Stimulated activated CD4-positive, alpha-beta T cell treated with anti-CD3 and anti-CD28 coated beads, Interleukin-4, amount 100 ng/mL, for 1 hour (primary cell): ENCODE measurements around the gene UST.
"Not testable (repeated sequence)": the region's sequence is repeated elsewhere in the genome, so short reads cannot be mapped to it uniquely, and the experiment has no call there.

Experiments used
- DNase-seq: peaks from one replicate; pipeline ENCODE4 v3.0.0-alpha.2; 2020

UST gene

DNA sequence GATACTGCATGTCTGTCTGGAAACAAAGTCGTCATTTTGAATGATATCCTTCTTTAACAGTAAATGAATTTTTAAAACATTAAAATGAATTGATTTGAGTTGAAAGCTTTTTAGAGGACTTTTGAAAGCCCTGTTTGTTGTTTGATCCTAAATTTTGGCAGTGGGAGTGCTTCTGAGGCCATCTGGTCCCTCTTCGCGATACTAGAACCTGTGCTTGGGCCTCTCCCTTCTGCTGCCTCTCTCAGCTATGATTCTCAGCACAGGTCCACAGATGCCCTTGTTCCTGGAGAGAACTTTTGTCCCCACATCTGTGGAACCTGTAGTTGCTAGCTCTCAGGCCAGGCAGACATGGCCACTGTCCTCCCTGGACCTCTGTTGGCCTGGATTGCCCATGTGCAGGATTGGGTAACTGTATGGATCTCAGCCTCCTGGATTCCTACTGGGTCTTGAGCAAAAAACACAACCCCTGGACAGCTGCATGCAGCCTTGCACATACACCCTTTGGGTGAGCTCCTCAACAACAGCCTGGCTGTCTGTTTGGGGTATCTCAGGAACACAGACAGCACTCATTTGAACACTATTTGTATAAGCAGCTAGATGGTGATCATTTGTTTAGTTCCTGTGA lies 21.9 kb downstream of the UST start:
- DNase-seq, result no peak

DNA sequence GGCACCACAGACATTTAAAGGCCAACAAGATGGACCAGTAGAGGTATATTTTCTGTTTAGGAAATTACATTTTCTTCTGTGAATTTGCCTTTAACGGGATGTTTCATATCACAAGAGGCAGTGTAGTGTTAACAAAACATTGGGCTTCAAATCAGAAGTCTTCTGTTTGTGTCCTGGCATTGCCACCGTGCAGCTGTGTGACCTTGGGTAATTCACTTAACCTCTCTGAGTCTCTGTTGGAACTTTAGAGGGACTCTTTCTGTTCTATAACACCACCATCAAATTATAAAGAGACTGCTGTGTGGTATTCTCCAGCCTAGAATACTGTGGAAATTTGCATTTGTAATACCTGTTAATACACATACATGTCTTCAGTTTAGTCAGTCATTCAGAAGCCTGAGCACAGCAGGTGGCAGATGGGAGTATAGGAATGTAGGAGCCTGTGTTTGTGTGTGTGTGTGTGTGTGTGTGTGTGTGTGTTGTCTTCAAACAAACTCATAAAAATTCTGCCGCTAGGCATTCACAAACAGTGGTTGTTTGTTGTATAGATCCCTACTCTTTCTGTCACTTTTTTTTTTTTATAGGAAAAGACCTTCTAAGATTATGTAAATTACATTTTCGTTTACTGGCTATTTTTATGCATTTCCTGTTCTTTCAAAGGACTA lies 22.6 kb downstream of the UST start:
- no peak for DNase-seq

DNA sequence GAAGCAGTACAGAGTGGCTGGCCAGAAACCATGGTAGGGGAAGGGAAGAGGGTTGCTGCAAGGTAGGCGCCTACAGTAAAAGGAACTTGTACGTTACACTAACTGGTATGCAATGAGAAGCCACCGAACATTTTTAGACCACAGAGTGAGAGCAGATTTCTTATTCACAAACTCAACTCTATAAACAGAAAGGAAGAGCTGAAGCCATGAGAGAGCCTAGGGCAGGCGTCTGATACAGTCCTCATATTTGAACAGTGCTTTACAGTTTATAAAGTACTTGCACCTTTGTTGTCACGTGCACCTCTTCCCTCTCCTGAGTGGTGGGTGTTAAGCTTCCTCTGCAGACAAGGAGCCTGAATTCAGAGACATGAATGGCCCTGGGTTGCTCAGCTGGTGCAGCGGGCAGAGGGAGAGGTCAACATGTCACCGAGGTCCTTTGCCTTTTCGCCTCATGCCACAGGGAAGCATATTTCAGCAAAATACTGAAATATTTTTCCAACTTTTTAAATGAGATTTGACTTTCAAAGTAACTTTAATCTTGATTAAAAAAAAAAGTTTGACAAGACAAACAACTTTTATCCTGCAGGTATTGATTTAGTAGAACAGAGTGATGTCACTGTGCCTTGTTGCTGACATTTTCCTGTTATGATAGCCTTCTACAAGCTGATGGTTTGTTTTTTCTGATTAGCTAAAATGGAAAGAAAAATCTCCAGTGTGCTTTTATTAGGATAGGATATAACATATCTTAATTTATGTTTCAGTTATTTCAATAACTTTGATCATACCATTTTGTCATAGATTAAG lies 23.8 kb downstream of the UST start:
- no peak for DNase-seq

DNA sequence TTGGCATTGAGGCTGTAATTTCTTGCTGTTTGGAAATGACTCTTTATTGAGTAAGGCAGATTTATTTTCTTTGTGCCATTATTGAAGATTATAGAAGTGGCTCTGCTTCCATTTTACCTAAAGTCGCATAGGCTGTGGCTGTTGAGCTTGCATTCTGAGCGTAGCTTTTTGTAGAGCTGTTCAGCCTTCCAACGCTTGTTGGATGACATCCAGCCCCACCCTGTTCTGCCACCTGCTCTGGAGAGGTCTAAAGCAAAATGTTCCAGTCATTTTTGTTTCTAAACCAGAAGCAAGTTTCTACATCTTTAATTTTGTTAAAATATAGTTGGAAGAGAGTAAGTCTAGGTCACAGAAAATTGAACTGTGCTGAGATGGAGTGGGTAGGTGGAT lies 24.4 kb downstream of the UST start:
- no peak for DNase-seq

DNA sequence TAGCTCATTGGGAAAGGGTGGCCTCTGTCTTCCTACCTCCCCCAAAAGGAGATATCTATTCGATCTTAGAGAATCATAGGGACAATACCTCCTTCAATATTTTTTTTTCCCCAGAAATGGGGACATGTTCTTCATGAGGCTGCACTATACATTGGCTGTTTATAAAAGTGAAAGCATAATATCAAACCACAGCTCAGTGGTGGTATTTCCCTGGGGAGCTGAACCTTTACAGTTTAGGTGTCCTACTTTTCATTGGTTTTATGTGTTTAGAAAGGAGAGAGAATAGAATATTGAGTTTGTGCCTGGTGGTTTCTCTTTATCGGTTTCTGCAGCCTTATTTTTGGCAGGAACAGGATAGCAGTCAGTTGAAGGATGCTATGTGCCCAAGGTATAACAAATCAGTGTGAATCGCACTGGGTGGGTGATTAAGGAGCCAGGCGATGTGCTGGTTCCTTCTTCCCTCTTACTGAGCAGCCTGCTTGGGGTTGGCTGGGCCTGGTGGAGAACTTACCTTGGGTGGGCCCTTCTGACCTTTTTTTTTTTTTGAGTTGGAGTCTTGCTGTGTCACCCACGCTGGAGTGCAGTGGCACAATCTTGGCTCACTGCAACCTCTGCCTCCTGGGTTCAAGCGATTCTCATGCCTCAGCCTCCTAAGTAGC lies 25.2 kb downstream of the UST start:
- DNase-seq, result no peak

DNA sequence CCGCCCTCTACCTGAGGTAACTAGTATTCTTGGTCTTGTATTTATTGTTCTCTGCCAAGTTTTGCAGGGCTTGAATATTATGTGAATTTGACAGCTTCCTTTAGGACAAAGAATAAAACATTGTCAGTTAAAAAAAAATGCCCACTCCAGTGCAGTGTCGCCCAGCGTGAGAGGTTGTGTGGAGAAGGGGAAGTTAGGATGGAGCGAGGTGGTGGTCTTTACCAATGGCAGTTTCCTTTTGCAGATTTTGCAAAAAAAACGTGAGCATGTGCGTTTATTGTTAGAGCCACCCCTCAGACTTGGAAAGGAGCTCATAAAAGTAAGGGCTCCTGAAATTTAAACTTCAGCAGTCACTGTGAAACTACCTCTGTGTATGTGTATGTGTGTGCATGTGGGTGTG lies 28.3 kb downstream of the UST start:
- DNase-seq, result no peak

DNA sequence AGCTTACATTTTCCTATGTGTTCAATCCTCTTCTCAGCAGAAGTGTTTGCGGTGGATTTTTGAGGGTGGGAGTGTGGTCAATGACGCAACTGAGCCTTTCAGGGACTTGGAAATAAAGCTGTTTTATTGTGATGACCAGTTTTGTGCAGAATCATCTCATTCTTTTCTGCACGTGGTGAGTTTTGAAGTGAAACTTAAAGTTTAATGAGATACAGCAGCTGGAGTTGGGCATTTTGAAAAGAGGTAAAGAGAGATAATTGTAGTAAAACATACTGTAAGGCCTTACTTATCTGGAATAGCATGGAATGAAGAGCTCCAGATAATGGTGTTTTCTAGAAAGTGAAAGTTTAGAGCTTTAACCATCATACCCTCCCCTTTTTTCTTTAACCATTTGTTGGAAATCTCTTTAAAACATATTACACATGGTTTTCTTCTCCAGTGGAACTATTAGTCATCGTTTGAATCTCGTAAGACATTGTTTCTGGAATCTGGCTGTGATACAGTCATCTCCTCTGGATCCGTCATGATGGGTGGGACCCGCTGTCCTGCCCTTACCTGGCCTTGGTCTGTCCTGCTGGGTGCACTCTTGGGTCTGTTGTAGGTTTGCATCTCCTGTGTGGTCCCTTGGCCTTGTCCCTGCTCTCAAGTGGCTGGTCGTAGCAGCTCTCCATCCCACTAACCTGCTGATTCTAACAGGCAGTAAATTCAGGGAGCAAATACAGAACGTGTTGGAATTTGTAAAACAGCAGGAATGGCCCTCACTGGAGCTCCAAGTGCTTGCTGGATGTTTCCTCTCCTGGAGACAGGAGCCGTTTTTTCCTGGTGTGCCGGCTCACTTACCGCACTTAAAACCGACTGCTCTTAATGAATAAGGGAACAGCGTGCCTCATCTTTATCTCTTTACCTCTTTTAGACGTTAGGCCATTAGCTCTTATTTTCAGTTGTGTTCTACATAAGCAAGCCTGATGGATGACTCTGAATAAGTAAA lies 29.8 kb downstream of the UST start:
- no peak for DNase-seq

DNA sequence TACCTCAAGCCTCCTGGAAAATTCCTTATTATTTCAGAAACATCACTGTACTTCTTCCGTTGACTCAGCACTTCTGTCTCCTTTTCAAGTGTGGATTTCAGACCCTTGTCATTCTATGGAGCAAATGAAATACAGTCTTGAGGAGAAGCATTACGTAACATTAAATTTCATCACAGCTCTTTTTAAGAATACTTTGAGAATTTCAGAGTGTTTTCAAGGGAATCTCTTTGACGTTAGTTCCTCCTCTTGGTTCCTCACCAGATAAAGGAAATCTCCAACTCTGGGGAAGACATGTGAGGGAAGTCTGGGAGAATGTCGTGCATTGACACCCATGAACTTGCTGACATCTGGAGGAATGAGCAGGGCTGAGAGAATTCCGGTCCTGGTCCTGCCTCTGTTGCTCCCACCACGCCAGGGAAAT lies 32.3 kb downstream of the UST start:
- DNase-seq, result no peak

DNA sequence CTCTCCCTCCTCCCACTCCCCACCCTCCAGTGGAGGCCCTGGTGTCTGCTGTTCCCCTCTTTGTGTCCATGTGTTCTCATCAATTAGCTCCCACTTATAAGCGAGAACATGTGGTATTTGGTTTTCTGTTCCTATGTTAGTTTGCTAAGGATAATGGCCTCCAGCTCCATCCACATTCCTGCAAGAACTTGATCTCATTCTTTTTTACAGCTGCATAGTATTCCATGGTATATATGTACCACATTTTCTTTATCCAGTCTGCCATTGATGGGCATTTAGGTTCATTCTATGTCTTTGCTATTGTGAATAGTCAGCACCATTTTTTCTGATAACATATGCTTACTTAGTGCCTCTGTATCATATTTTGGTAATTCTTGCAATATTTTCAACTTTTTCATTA lies 33.6 kb downstream of the UST start:
- DNase-seq, result not testable (repeated sequence)

DNA sequence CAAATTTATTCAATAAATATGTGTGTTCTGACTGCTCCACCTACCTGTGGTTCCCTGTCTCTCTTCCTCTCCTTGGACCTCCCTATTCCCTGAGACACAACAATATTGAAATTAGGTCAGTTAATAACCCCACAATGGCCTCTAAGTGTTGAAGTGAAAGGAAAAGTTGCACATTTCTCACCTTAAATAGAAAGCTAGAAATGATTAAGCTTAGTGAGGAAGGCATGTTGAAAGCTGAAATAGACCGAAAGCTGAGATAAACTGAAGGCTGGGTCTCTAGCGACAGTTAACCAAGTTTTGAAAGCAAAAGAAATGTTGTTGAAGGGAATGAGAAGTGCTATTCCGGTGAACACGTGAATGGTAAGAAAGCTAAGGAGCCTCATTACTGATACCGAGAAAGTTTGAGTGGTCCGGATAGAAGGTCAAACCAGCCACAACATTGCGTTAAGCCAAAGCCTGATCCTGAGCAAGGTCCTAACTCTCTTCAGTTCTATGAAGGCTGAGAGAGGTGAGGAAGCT lies 34.1 kb downstream of the UST start:
- no peak for DNase-seq

DNA sequence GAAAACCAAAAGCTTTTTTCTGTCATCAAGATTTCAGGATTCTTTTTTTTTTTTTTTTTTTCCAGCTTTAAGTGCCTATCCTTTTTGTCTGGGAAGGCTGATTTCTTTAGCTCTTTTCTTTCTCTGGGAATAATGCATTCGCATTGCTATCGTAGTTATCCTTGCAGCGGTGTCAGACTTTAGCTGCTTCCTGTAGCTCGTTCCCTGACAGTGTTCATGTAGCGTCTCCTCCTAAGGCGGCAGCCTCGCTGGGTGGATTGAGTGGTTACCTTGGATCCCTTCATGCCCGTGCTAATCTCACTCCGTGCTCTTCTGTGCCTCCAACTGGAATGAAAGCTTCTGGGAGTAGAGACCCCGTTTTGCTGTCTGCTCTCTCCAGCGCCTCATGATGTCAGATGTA lies 43.1 kb downstream of the UST start:
- no peak for DNase-seq

DNA sequence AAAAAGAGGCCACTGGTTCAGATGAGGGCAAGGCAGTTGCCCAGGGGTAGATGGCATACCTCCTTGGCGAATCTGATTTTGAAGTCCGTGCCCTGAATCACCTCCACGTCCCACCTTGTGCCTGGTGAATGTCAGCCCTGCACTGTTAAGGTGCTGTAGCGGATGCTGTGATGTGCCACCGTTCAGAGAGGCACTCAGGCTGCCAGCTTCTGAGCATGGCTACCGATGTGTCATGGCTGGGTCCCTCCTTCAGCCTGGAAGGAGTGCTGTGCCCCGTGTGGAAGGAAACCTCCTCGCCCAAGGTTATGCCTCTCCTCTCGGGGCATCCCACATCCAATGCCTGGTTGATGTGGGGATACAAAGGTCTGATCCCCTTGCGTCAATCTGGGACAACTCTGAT lies 43.6 kb downstream of the UST start:
- no peak for DNase-seq

DNA sequence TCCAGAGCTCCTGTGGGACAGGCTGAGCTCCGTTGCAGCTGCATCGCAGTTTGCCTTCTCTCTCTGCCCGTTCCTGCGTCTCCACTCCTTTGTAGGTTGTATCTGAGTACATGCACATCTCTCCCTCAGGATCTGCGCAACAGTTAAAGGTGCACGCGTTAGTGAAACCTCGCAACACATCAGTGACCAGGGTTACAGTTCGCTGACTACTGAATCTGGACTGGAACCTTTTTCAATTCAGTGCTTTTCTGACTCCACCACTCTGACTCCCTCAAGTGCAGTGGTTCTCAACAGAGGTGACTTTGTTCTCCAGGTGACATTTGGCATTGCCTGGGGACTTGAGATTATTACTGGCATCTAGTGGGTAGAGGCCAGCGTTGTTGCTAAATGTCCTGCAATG lies 44.0 kb downstream of the UST start:
- DNase-seq, result no peak

DNA sequence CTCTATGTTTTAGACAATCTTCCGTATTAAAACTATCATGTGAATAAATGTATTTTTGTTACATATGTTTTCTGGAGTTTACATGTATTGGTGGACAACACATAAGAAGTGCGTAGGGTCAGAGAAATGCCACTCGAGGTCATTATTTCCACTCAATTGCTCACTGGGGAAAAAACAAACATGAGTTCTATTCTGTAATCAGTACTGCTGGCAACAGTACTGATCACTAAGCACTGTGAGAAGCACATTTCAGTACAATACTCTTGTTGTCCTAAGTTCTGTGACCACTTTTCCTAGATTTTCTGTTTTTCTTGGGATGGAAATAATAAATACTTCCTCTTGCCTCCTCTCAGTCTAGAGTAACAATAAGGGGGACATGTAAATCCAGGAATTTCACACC lies 44.5 kb downstream of the UST start:
- DNase-seq, result no peak

DNA sequence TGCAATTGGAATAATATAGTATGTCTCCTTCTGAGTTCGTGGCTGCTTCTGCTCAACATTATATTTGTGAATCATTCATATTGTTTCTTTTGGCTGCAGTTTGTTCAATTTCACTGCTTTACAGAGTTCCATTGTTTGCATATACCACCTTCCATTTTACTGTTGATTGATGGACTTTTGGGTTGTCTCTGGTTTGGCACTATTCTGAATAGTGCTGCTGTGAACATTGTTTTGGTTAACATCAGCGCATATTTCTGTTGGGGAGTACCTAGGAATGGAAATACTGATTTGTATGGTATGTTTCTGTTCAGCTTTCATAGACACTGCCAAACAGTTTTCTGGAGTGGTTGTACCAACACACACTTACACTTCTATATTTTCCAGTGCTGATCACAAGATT lies 46.9 kb downstream of the UST start:
- DNase-seq, result no peak

DNA sequence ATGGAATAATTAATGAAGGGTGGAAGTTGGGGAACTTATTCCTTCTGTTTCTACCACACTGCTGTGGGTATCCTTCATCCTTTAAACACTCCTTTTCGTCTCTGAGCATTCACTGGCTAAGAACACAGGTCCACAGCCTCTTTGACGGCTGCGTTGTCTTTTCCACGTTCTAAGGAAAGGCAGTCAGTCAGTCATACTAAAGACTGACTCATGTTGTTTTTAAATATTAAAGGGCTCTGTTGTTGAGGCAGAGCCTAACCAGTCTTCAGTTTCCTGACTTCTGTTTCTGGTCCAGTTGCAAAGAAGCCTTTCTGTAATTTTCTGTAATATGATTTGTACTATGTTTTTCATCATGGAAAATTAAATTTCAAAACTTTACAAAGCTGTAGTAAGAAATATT lies 48.0 kb downstream of the UST start:
- DNase-seq, result no peak

DNA sequence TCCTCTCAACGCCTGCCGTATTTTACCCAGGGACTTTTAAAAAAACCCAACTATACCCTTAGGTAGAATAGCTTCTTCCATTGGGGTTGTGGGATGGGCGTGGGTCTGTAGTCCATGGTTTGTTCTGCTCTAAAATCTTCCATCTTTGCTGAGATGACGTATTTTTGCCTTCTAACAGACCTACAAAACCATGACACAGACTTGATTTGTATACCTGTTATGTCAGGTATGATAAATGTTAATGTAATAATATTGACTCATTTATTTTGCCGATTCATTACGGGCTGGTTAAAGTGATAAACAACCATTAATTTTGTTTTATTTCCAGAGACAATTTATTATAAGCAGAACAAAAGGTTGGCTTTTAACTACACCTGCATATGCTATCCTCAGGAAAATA lies 48.7 kb downstream of the UST start:
- DNase-seq, result no peak

DNA sequence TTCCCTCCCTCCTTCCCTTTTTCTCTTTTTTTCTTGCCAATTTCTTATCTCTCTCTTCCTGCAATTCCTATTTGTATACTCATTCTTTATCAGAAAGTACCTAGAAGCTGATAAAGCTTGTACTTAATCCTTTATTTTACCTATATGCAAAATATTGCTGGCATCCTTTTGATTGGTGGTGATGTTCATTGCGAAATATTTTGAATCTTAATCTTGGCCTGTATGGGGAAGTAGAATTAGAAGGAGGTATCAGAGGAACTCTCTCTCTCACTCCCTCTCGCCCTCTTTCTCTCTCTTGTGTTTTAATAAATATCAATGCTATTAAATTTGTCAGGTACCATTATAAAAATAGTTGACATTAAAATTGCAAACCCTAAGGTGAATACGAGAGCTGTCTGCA lies 52.8 kb downstream of the UST start:
- DNase-seq, result no peak

DNA sequence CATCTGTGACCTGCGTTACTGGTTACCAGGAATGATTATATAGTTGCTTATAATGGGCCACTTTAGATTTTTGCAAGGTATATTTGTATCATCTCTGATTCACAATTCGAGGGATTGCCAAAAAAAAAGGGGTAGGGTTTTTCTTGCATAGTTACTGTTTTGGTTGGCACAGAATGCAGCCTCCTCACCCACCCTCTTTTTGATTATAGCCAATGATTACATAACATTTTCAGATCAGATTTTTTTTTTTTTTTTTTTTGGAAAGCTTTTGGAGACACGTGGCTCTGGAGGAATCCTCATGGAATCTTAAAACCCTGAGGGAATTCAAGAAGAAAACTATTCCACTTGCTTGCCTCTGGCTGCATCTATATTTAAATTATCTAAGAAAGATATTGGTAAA lies 53.7 kb downstream of the UST start:
- DNase-seq, result no peak

DNA sequence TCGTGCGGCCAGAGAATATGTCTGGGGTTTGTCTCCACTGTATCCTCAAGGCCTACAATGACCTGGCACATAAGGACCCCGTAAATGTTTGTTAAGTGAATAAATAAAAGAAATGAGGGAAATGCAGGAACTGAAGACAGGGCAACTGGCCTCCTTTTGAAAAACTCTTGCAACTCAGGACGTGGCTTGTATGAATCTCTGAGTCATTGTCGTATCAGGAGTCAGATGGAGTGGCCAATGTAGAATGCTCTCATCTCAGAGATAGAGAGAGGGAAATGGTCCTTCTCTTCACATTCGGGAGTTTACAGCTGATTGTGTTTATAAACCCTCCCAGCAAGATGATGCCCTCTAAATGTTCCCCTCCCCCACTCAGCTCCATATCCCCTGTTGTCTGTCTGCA lies 57.1 kb downstream of the UST start:
- no peak for DNase-seq

DNA sequence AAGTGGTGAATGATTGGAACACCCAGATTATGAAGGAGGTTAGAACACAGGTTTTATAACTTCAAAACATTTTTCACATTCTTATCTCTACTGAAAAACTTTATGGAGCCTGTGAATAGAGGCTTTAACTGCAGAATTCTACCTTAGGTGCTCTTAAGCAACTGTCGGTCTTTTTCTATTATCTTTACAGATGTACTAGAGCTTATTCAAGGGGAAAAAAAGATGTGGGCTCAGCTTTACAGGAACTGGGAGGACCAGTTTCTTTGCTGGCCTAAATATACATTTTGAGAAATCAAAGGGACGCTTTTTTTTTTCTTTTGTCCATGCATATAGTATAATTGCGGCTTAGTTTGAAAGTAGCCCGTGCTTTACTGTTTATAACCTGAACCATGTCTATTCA lies 58.9 kb downstream of the UST start:
- DNase-seq, result no peak

DNA sequence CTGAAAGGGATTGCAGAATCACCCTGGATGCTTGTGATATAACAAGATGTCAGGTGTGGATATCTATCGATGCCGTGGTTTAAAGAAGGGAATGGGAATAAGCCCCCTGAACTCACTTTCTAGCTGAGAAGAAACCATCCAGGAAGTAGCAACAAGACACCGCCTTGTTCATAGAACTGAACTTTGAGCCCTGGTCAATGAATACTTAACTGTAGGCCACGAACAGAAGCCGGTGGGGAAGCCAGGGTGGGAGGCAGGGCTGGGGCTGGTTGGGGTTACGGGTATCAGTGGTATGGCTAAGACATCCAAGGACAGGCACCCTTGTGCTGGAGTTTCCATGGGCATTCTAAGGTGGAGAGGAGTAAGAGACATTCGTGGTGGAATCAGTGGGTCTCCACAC lies 61.0 kb downstream of the UST start:
- DNase-seq, result no peak
